Natural killer cell (primary cell): ENCODE measurements around the gene HDGFL3. TPM values are rescaled to one million over a fixed set of nuclear protein-coding genes. Genes with fewer than 3 reads are reported as not detected.

ENCODE experiments used
- ATAC-seq, 3 donors: fragments of 150-1000 bp in 2 of 3; fragments of 200-7000 bp in 1 of 3; cut with Tn5 transposase; 1 replicate in 1 of 3; 2 replicates in 2 of 3; pipeline ENCODE4 v1.10.0; 2021; ENCODE audit warnings: mild to moderate bottlenecking in 2 of 3, moderate library complexity in 2 of 3
- DNase-seq, 2 donors: peaks; one replicate each; pipeline versions ENCODE4 v3.0.0 to v3.0.0-alpha.2; 2013 to 2021; ENCODE audit warnings: mixed read lengths in 1 of 2
- H3K27ac ChIP-seq: one replicate; pipeline ENCODE4 v1.5.1; 2013; ENCODE audit warnings: mild to moderate bottlenecking, low read length
- H3K27me3 ChIP-seq: one replicate; pipeline ENCODE4 v1.6.1; 2013; ENCODE audit warnings: low read length; ENCODE audit not compliant: control insufficient read depth, insufficient read depth
- H3K36me3 ChIP-seq: one replicate; pipeline ENCODE4 v1.6.1; 2013; ENCODE audit warnings: low read length; ENCODE audit not compliant: control insufficient read depth, insufficient read depth
- H3K4me1 ChIP-seq: one replicate; pipeline ENCODE4 v1.6.1; 2013; ENCODE audit warnings: low read length; ENCODE audit not compliant: control insufficient read depth, insufficient read depth
- H3K4me3 ChIP-seq: one replicate; pipeline ENCODE4 v1.5.1; 2013; ENCODE audit warnings: low read length
- H3K9me3 ChIP-seq: one replicate; pipeline ENCODE4 v1.6.1; 2013; ENCODE audit warnings: low read length; ENCODE audit not compliant: control insufficient read depth, insufficient read depth
- H3K27ac Mint-ChIP-seq, 2 donors: one replicate each; pipeline ENCODE4 v1.8.0; 2022; ENCODE audit warnings: mild to moderate bottlenecking in 2 of 2, mixed read lengths in 2 of 2, moderate library complexity in 1 of 2
- H3K27me3 Mint-ChIP-seq, 2 donors: one replicate each; pipeline ENCODE4 v1.8.0; 2022; ENCODE audit warnings: low read depth in 2 of 2, mixed read lengths in 2 of 2
- H3K36me3 Mint-ChIP-seq: one replicate; pipeline ENCODE4 v1.8.0; 2022; ENCODE audit warnings: mixed read lengths
- H3K4me1 Mint-ChIP-seq, 2 donors: one replicate each; pipeline ENCODE4 v1.8.0; 2022; ENCODE audit warnings: mixed read lengths in 2 of 2
- H3K4me3 Mint-ChIP-seq: one replicate; pipeline ENCODE4 v1.8.0; 2022; ENCODE audit warnings: mild to moderate bottlenecking, moderate library complexity, mixed read lengths
- H3K9me3 Mint-ChIP-seq, 2 donors: one replicate each; pipeline ENCODE4 v1.8.0; 2022; ENCODE audit warnings: mixed read lengths in 2 of 2
- WGBS: methylation state at CpG from one replicate; pipeline ENCODE4 v1.1.7; 2013; ENCODE audit warnings: missing lambda C conversion rate; ENCODE audit not compliant: insufficient coverage; 5-methylcytosine and 5-hydroxymethylcytosine counted together
- intact Hi-C: fragments of 100-400 bp; cut with micrococcal nuclease; formaldehyde crosslinking; loops from one replicate; pipeline ENCODE4 v1.14.2; 2022
- total RNA-seq, 4 donors: library from RNA; stranded (reverse); fragments of 120-200 nt in 1 of 4; gene quantifications; one replicate each; pipeline versions ENCODE4 v1.2.3 to v1.2.4, GENCODE V29; 2013 to 2022
- TF ChIP-seq, protein P1 (sequence below): fragments of 200-600 bp; IDR thresholded peaks from one replicate; pipeline ENCODE4 v1.8.0; 2022; ENCODE audit warnings: antibody characterized with exemption

HDGFL3 gene
- total RNA-seq, 3 donors from 2014 or later (not counting 1 experiment from before 2014, with no cell fraction given): 13.0 to 25.3 (median 21.4) TPM

DNA sequence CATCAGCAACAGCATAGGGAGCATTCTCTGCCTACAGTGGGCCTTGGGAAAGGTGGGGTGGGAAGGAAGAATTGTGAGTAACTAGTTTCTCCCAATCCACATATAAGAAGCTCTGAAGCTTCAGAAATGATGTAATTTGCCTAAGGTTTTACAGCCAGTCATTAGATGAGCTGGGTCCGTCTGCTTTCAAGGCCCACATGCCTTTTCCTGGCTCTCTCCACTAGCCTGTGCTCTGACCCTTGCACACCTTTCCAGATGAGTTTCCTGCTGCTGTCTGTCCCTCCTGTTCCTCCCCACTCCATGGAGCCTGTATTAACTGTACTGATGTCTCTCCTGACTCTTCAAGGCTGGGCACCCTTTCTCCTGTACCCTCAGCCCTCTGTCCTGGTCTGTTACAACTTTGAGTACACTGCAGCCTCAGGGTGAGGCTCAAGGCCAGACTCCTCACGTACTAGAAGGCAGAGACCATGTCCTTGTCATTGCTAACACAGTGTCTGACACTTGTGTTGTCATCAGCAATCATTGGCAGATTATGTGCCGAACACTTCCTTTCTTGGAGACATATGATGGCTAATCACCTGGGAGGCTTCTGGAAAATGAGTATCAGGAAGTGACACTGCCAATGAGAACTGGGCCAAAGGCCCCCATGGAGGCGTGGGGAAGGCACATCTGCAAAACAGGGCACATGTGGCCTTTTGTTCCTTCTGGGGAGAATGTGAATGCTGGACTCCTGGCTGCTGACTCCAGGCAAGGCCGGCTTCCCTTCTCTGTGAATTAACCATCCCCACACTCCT is 93.5 kb downstream of the HDGFL3 start:
- Mint-ChIP-seq H3K4me1 (peaks cover 15 to 23% of the 10 kb centered on the region in 2 donors), H3K27ac (no peak overlapping the region), H3K4me3 (no peak overlapping the region), H3K27me3 (no peaks in the 10 kb centered on the region), H3K9me3 (no peaks in the 10 kb centered on the region), H3K36me3 (no peaks in the 10 kb centered on the region)
- H3K9me3 ChIP-seq: no peaks in the 10 kb centered on the region
- H3K27me3 ChIP-seq: no peaks in the 10 kb centered on the region
- WGBS: 94% methylated on average over 5 of the region's 5 CpGs
- H3K27ac ChIP-seq: no peak overlapping the region
- TF ChIP-seq, protein P1, sequence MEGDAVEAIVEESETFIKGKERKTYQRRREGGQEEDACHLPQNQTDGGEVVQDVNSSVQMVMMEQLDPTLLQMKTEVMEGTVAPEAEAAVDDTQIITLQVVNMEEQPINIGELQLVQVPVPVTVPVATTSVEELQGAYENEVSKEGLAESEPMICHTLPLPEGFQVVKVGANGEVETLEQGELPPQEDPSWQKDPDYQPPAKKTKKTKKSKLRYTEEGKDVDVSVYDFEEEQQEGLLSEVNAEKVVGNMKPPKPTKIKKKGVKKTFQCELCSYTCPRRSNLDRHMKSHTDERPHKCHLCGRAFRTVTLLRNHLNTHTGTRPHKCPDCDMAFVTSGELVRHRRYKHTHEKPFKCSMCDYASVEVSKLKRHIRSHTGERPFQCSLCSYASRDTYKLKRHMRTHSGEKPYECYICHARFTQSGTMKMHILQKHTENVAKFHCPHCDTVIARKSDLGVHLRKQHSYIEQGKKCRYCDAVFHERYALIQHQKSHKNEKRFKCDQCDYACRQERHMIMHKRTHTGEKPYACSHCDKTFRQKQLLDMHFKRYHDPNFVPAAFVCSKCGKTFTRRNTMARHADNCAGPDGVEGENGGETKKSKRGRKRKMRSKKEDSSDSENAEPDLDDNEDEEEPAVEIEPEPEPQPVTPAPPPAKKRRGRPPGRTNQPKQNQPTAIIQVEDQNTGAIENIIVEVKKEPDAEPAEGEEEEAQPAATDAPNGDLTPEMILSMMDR: no peak
- H3K36me3 ChIP-seq: peaks cover 10% of the 10 kb centered on the region
- H3K4me1 ChIP-seq: peaks cover 6% of the 10 kb centered on the region
- DNase-seq: no peak
- ATAC-seq: no peak
- H3K4me3 ChIP-seq: no peak overlapping the region
- intact Hi-C loops: no loop called here

DNA sequence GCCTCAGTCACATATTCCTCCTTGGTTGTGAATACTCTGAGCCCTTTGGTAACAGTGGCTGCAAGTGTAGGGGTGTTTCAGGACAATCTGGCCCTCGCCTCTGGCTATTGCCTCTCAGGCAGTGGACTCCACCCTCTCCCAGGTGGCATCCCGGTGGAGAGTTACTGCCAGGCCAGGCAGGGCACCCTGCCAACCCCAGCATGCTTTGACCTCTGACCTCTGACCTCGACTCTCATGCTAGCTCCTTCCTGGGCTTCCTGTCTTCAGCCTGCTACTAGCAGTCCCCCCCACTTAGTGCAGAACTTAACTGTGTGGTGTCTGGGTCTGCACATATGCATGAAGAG is 94.7 kb downstream of the HDGFL3 start:
- H3K36me3 ChIP-seq: peaks cover 10% of the 10 kb centered on the region
- intact Hi-C loops: no loop called here
- Mint-ChIP-seq H3K27ac (no peak overlapping the region), H3K9me3 (no peaks in the 10 kb centered on the region), H3K4me1 (peaks cover 26 to 35% of the 10 kb centered on the region in 2 donors), H3K4me3 (no peak overlapping the region), H3K27me3 (no peaks in the 10 kb centered on the region), H3K36me3 (no peaks in the 10 kb centered on the region)
- no peak overlapping the region for H3K4me3 ChIP-seq
- no peak overlapping the region for H3K27ac ChIP-seq
- no peaks in the 10 kb centered on the region for H3K27me3 ChIP-seq
- DNase-seq (no peak), ATAC-seq (no peak)
- TF ChIP-seq, protein P1: no peak
- H3K4me1 ChIP-seq: peaks cover 18% of the 10 kb centered on the region
- H3K9me3 ChIP-seq: no peaks in the 10 kb centered on the region
- 64% methylated on average over 3 of the region's 3 CpGs for WGBS

DNA sequence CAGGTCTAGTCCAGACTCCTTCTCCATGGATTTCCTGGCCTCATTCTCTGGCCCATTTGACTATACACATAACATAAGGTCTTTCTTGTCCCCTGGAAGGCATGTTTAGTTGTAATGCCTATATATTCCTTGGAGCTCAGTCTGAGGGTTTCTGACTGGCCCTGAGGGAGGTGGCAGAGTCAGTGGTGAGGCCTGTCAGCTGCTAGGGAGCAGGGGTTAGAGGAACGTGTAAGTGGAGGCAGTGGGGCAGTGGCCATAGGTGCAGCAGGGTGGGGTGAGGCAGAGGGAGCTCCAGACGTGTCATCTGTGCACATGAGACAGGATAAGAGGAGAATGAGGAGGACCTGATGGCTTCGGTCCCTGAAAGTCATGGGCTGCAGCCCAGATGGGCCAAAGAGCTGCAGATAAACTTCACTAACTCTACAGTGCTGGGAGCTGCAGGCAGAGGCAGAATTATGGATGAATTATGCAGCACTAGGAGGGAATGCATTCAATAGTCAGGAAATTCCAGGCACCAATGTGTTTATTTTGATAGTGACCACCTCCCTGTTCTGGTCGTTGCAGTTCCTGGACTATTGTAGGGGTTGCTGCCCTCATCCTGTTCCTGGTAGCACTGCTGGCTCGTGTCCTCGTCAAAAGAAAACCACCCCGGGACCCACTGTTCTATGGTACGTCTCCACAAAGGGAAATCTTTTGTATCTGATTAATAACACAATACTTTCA is 95.2 kb downstream of the HDGFL3 start:
- H3K27ac ChIP-seq: no peak overlapping the region
- H3K27me3 Mint-ChIP-seq: no peaks in the 10 kb centered on the region
- H3K36me3 Mint-ChIP-seq: no peaks in the 10 kb centered on the region
- H3K27ac Mint-ChIP-seq: no peak overlapping the region
- DNase-seq (no peak), ATAC-seq (no peak)
- no peaks in the 10 kb centered on the region for H3K9me3 ChIP-seq
- no peaks in the 10 kb centered on the region for H3K9me3 Mint-ChIP-seq
- H3K4me3 Mint-ChIP-seq: no peak overlapping the region
- peaks cover 26 to 35% of the 10 kb centered on the region in 2 donors for H3K4me1 Mint-ChIP-seq
- intact Hi-C loops: no loop called here
- TF ChIP-seq, protein P1: no peak
- H3K27me3 ChIP-seq: no peaks in the 10 kb centered on the region
- H3K4me1 ChIP-seq: peaks cover 19% of the 10 kb centered on the region
- 82% methylated on average over 7 of the region's 8 CpGs for WGBS
- no peak overlapping the region for H3K4me3 ChIP-seq
- peaks cover 10% of the 10 kb centered on the region for H3K36me3 ChIP-seq
